ENCODE results near the gene ERVFRD-1. TPM values are rescaled to one million over a fixed set of nuclear protein-coding genes. Genes with fewer than 3 reads are reported as not detected.

The ERVFRD-1 gene
- total and polyA plus RNA-seq, 7 donors, result 0.04 to 0.11 (median 0.06) TPM; not detected in 4

DNA sequence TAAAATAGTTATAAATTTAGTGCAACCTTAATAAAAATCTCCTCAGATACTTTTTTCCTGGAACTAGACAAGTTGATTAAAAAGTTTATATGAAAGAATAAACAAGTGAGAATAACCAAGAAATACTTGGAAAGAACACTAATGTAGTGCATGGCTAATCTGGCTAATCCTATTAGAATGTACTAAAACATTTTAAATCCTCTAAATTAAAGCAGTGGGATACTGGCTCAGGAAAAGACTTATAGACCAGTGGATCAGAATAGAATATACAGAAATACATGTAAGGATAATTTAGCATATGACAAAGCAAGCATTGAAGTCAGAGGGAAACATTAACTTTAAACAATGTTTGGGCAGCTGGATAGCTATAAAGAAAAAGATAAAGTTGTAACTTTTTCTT lies 41.1 kb upstream of the ERVFRD-1 start:
- no peaks in the 10 kb centered on the region for H3K36me3 ChIP-seq (ENCODE audit: insufficient read depth in 1 of 2, low read depth in 1 of 2)
- no peak for DNase-seq
- ATAC-seq, result no peak
- intact Hi-C loops (cut with DNase I), result no loop called here
- no peaks in the 10 kb centered on the region for H3K27me3 ChIP-seq (ENCODE audit: insufficient read depth in 3 of 3, low read length in 2 of 3)
- H3K27ac ChIP-seq, result no peak overlapping the region
- H3K4me3 ChIP-seq, result no peak overlapping the region
- no peaks in the 10 kb centered on the region for H3K4me1 ChIP-seq
- TF ChIP-seq, protein P1, sequence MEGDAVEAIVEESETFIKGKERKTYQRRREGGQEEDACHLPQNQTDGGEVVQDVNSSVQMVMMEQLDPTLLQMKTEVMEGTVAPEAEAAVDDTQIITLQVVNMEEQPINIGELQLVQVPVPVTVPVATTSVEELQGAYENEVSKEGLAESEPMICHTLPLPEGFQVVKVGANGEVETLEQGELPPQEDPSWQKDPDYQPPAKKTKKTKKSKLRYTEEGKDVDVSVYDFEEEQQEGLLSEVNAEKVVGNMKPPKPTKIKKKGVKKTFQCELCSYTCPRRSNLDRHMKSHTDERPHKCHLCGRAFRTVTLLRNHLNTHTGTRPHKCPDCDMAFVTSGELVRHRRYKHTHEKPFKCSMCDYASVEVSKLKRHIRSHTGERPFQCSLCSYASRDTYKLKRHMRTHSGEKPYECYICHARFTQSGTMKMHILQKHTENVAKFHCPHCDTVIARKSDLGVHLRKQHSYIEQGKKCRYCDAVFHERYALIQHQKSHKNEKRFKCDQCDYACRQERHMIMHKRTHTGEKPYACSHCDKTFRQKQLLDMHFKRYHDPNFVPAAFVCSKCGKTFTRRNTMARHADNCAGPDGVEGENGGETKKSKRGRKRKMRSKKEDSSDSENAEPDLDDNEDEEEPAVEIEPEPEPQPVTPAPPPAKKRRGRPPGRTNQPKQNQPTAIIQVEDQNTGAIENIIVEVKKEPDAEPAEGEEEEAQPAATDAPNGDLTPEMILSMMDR (IDR thresholded peaks at IDR 0.05), result no peak
- no peaks in the 10 kb centered on the region for H3K9me3 ChIP-seq

DNA sequence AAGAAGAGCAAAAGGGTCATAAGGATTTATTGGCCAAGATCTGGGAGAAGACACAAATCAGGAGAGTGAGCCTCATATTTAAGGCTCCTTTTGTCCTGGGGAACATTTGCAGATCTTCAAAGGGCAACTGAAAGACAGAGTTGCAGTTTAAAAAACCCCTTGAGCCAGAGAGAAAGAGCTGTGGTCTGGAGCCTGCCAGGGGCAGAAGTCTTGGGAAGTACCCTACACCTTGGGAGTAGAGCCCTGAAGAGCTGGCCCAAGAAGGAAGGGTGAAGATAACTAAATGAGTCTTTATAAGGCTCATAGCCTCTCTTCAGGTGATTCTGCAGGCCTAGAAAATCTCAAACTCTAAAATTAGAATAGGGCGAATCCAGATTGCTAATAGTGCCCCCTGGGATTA lies 40.0 kb upstream of the ERVFRD-1 start:
- Histone ChIP-seq H3K27ac (no peak overlapping the region), H3K27me3 (ENCODE audit: insufficient read depth in 3 of 3, low read length in 2 of 3) (no peaks in the 10 kb centered on the region), H3K9me3 (no peaks in the 10 kb centered on the region), H3K4me1 (no peaks in the 10 kb centered on the region), H3K36me3 (ENCODE audit: insufficient read depth in 1 of 2, low read depth in 1 of 2) (no peaks in the 10 kb centered on the region), H3K4me3 (no peak overlapping the region)
- ATAC-seq (no peak), DNase-seq (no peak)
- WGBS, 3 donors, result 81 to 87% (median 85%) methylated on average over 1 of the region's 1 CpG
- intact Hi-C loops (cut with DNase I), result no loop called here
- TF ChIP-seq, protein P1 (IDR thresholded peaks at IDR 0.05), result no peak

DNA sequence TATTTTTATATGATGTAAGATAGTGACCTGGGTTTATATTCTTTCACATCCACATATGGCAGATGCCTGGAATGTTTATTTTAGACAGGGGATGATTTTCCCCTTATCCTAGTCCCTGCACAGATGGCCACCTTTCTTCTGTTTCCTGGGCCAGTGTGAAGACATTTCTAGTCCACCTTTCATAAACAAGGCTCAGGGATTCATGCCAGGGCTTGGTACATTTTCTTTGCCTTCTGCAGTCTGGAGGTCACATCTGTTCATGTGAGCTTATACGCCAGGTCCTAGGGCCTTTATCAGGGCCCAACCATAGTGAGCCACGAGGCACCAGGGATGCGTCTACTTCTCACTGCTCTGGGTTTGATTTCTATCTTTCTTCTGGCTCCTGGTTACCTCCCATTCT lies 38.0 kb upstream of the ERVFRD-1 start:
- ATAC-seq, result no peak
- Histone ChIP-seq H3K27me3 (ENCODE audit: insufficient read depth in 3 of 3, low read length in 2 of 3) (no peaks in the 10 kb centered on the region), H3K4me3 (no peak overlapping the region), H3K4me1 (no peaks in the 10 kb centered on the region), H3K9me3 (no peaks in the 10 kb centered on the region), H3K36me3 (ENCODE audit: insufficient read depth in 1 of 2, low read depth in 1 of 2) (no peaks in the 10 kb centered on the region), H3K27ac (no peak overlapping the region)
- 97 to 99% (median 98%) methylated on average over 3 of the region's 3 CpGs for WGBS, 3 donors
- DNase-seq, result no peak
- TF ChIP-seq, protein P1 (IDR thresholded peaks at IDR 0.05), result no peak
- intact Hi-C loops (cut with DNase I), result loop anchor here in 1 of 2 donors (10.0 kb wide), 1 partner anchor 425 kb away; no protein-coding TSS in a partner anchor

DNA sequence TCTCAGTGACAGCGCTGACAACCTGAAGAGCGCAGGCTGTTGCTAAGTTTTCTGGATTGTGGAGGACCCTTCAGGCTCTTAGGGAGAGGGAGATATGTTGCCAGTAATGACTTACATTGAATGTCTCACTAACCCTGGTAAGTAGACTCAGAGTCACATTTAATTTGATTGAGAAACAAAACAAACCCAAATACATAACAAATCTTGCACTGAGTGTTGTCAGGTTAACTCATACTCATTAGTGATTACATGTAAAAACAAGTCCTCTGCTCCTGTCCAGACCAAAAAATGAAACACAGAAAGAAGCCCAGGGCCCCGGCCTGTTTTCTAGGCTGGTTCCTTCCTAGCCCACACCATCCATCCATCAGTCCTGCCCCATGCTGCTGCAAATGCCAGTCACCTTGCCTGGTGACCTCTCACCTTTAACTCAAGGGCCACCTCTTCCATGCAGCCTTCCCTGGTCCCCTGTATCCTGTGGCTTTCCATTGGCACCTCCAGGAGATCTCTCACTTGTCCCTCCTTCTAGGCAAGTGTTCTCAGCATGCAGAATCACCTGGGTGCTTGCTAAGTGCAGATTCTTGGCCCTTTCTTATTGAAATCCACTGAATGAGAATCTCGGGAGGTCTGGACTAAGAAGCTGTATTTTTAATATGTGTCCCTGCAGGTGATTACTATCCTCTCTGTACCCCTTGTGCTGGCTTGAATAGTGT lies 34.7 kb upstream of the ERVFRD-1 start:
- intact Hi-C loops (cut with DNase I), result loop anchor here in 1 of 2 donors (10.0 kb wide), 1 partner anchor 429 kb away; no protein-coding TSS in a partner anchor
- H3K4me3 ChIP-seq, result no peak overlapping the region
- H3K4me1 ChIP-seq, result no peaks in the 10 kb centered on the region
- DNase-seq (no peak), ATAC-seq (no peak)
- 94 to 97% (median 95%) methylated on average over 4 of the region's 4 CpGs for WGBS, 3 donors
- H3K9me3 ChIP-seq, result no peaks in the 10 kb centered on the region
- H3K36me3 ChIP-seq (ENCODE audit: insufficient read depth in 1 of 2, low read depth in 1 of 2), result no peaks in the 10 kb centered on the region
- TF ChIP-seq, protein P1 (IDR thresholded peaks at IDR 0.05), result no peak
- no peak overlapping the region for H3K27ac ChIP-seq
- no peaks in the 10 kb centered on the region for H3K27me3 ChIP-seq (ENCODE audit: insufficient read depth in 3 of 3, low read length in 2 of 3)

Data from psoas muscle (tissue), 8 donors.